Measurements from ENCODE around the gene CLEC16A.

DNA sequence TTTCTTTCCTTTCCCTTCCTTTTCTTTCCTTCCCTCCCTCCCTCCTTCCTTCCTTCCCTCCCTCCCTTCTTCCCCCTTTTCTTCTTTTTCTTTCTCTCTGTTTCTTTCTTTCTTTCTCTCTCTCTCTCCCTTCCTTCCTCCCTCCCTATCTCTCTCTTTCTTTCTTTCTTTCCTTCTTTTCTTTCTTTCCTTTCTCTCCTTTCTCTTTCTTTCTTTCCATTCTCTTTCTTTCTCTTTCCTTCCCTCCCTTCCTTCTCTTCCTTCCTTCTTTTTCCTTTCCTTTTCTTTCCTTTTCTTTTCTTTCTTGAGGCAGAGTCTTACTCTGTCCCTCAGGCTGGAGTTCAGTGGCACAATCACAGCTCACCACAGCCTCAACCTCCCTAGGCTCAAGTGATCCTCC lies 33.1 kb upstream of the CLEC16A start:
- TF ChIP-seq POLR2A (IDR thresholded peaks at IDR 0.05; ENCODE audit: low read length) (no peak), GATA1 (IDR thresholded peaks at IDR 0.05; ENCODE audit: low read depth, low read length) (no peak)
